IPS-20b (cell line): ENCODE results near the gene TNFAIP6.
"Not testable (repeated sequence)": the region's sequence is repeated elsewhere in the genome, so short reads cannot be mapped to it uniquely, and the experiment has no call there.

ENCODE experiments used
- H3K27ac ChIP-seq: one replicate; pipeline ENCODE4 v1.5.1; 2013; ENCODE audit warnings: low read length
- H3K27me3 ChIP-seq: 2 replicates; pipeline ENCODE4 v1.6.1; 2013; ENCODE audit warnings: mild to moderate bottlenecking, low read length, inconsistent platforms; ENCODE audit not compliant: insufficient read depth
- H3K36me3 ChIP-seq: 2 replicates; pipeline ENCODE4 v1.6.1; 2013; ENCODE audit warnings: low read depth, mild to moderate bottlenecking, inconsistent platforms, low read length, moderate library complexity; ENCODE audit not compliant: insufficient read depth
- H3K4me1 ChIP-seq: 2 replicates; pipeline ENCODE4 v1.6.1; 2013; ENCODE audit warnings: mild to moderate bottlenecking, control low read depth, inconsistent platforms, low read length, moderate library complexity; ENCODE audit not compliant: insufficient read depth
- H3K4me3 ChIP-seq: 2 replicates; pipeline ENCODE4 v1.5.1; 2013; ENCODE audit warnings: mild to moderate bottlenecking, low read length, inconsistent platforms
- H3K9ac ChIP-seq: 2 replicates; pipeline ENCODE4 v1.6.1; 2013; ENCODE audit warnings: low read depth, mild to moderate bottlenecking, inconsistent platforms, low read length, moderate library complexity
- H3K9me3 ChIP-seq: 2 replicates; pipeline ENCODE4 v1.6.1; 2013; ENCODE audit warnings: mild to moderate bottlenecking, low read depth, low read length, inconsistent platforms; ENCODE audit not compliant: insufficient read depth

The TNFAIP6 gene

DNA sequence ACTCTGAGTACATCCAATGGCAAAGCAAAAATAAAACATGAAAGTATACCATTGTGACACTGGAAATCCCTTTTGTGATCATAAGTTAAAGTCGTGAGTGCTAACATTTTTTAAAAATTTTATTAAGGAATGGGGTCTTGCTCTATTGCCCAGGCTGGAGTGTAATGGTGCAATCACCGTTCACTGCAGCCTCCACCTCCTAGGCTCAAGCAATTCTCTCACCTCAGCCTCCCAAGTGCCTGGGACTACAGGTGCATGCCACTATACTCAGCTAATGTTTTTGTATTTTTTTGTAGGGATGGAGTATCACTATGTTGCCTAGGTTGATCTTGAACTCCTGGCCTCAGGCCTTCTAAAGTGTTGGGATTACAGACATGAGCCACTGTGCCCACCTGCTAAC is 14.3 kb upstream of the TNFAIP6 start:
- Histone ChIP-seq H3K36me3 (no peaks in the 10 kb centered on the region), H3K4me1 (peaks cover 13% of the 10 kb centered on the region; the same call in 1 of the 2 replicates), H3K9me3 (no peaks in the 10 kb centered on the region), H3K27ac (no peak overlapping the region), H3K27me3 (no peaks in the 10 kb centered on the region), H3K4me3 (no peak overlapping the region), H3K9ac (no peak overlapping the region)

DNA sequence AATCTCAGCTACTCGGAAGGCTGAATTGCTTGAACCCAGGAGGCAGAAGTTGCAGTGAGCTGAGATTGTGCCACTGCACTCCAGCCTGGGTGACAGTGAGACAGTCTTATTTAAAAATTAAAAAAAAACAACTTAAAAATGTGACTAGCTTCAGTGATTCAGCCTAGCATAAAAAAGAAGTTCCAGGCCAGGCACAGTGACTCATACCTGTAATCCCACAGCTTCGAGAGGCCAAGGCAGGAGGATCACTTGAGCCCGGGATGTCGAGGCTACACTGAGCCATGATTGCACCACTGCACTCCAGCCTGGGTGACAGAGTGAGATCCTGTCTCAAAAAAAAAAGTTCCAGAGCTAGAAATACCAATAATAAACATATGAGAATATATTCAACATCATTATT is 13.2 kb upstream of the TNFAIP6 start:
- H3K27me3 ChIP-seq, result not testable (repeated sequence)

DNA sequence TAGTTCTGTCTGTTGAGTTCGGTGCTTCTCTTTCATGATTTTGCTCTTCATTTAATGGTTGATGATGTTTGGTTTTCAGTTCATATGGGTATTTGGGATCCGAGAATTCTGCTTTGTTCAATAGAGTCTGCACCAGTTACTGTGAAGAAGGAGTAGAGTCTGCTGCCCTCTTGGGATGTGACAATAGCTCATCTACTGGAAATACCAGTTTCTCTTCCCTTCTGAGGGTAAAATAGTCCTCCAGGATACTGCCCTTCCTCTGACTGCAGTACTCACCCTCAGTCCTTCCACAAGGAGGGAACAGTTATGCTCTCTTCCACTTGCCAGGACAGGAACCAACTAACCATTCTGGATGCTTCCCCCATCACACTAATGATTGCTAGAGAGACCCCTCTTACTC is 12.5 kb upstream of the TNFAIP6 start:
- H3K9me3 ChIP-seq, result no peaks in the 10 kb centered on the region
- H3K9ac ChIP-seq, result no peak overlapping the region
- no peak overlapping the region for H3K4me3 ChIP-seq
- H3K4me1 ChIP-seq, result peaks cover 1% of the 10 kb centered on the region; the same call in 1 of the 2 replicates
- no peaks in the 10 kb centered on the region for H3K27me3 ChIP-seq
- no peaks in the 10 kb centered on the region for H3K36me3 ChIP-seq
- no peak overlapping the region for H3K27ac ChIP-seq

More for the DNA sequence above, 13.2 kb upstream of the TNFAIP6 start:
- not testable (repeated sequence) for H3K4me1 ChIP-seq, H3K9me3 ChIP-seq, H3K27ac ChIP-seq, H3K9ac ChIP-seq, H3K36me3 ChIP-seq, H3K4me3 ChIP-seq

DNA sequence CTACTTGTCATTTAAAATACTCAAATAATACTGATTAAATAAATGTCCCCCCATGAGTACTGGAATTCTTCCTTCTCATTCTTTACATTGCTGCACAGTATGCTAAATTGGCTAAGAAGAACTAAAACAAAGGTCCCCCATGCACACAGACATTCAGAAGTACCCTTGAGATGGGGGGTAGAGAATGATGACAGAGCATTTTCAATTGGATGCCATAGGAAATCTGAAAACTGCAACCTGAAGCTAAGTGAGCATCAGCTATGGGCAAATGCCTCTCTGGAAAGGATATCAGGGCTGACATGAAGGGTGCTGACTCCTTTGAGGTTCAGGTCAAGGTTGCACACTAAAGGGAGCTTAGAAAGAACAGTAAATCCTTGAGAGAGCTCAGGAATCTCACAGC is 10.1 kb upstream of the TNFAIP6 start:
- Histone ChIP-seq H3K9me3 (no peaks in the 10 kb centered on the region), H3K36me3 (no peaks in the 10 kb centered on the region), H3K27ac (no peak overlapping the region), H3K9ac (no peak overlapping the region), H3K4me1 (no peaks in the 10 kb centered on the region; the same call in 1 of the 2 replicates), H3K4me3 (no peak overlapping the region), H3K27me3 (no peaks in the 10 kb centered on the region)

DNA sequence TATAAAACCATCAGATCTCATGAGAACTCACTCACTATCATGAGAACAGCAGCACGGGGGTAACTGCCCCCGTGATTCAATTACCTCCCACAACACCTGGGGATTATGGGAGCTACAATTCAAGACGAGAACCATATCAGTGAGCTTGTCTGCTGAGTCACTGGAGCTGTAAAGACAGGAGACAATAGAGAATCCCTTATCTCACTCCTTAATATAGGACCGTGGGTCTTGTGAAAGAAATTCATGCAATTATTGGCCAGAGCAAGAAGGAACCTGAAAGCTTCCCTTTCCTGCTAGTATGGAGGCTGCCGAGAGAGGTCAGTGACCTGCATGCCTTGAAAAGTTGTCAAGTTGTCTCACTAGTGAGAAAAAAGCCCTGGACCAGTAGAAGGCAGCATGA is 9.5 kb upstream of the TNFAIP6 start:
- H3K9ac ChIP-seq, result no peak overlapping the region
- H3K27ac ChIP-seq, result no peak overlapping the region
- no peaks in the 10 kb centered on the region for H3K36me3 ChIP-seq

DNA sequence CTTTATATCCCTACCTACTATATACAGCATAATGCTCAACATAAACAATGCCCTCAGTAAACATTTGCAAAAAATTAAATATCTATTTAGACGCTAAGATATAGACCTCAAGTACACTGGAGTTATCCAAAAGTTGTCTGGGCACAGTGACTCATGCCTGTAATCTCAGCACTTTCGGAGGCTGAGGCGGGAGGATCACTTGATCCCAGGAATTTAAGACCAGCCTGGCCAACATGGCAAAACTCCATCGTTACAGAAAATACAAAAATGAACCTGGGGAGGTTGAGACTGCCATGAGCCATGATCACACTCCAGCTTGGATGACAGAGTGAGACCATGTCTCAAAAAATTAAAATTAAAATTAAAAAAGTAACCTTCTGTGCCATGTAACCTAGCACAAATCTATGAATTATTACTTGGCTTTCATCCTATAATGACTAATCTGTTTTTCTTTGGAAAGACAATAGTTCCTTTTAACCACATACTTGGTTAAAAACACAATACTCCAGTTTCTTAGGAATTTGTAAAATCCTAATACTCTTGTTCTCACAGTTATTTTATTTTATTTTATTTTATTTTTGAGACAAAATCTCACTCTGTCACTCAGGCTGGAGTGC is 6.7 kb upstream of the TNFAIP6 start:
- Histone ChIP-seq H3K9me3 (no peaks in the 10 kb centered on the region), H3K9ac (no peak overlapping the region), H3K4me1 (peaks cover 5% of the 10 kb centered on the region; the same call in 1 of the 2 replicates), H3K4me3 (no peak overlapping the region), H3K27ac (no peak overlapping the region), H3K36me3 (no peaks in the 10 kb centered on the region), H3K27me3 (no peaks in the 10 kb centered on the region)

More for the DNA sequence above, 9.5 kb upstream of the TNFAIP6 start:
- Histone ChIP-seq H3K4me1 (no peaks in the 10 kb centered on the region; the same call in 1 of the 2 replicates), H3K27me3 (no peaks in the 10 kb centered on the region), H3K4me3 (no peak overlapping the region), H3K9me3 (no peaks in the 10 kb centered on the region)

DNA sequence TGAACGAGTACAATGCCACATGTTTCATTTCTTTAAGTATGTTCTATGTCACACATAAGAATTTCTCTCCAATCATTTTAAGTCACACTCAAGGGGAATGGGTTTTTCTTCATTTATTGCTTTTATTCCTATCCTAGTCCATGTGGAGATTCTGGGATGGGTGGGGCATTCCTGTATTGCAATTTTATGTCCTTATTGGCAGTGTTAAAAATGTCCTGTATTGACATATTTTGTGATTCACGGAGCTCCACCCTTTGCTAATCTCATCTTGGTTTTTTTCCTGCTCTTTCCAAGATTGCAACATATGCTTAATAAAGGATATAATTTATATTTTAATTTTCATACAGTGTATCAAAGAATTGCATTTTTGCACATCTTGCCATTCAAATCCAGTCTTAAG is 3.4 kb upstream of the TNFAIP6 start:
- no peak overlapping the region for H3K4me3 ChIP-seq
- H3K9ac ChIP-seq, result no peak overlapping the region
- no peaks in the 10 kb centered on the region for H3K36me3 ChIP-seq
- H3K27me3 ChIP-seq, result no peaks in the 10 kb centered on the region
- H3K4me1 ChIP-seq, result peaks cover 27% of the 10 kb centered on the region; the same call in 1 of the 2 replicates
- no peaks in the 10 kb centered on the region for H3K9me3 ChIP-seq
- no peak overlapping the region for H3K27ac ChIP-seq

DNA sequence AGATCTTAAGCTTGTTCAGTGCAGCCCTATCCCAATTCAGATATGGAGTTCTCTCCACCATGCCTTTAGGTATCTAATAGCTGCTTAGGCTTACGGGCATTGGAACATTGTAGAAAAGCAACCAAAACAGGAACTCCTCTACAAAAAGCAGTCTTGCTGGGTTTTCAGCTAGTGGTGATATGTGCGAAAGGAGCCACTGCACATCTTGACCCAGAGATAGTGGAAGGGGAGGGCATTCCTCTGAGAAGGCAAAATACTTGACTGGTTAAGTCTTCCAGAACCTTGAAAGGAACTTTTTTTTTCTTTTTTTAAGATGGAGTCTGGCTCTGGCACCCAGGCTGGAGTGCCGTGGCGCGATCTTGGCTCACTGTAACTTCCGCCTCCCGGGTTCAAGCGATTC is 2.6 kb upstream of the TNFAIP6 start:
- Histone ChIP-seq H3K4me1 (peaks cover 27% of the 10 kb centered on the region; the same call in 1 of the 2 replicates), H3K36me3 (no peaks in the 10 kb centered on the region), H3K9me3 (no peaks in the 10 kb centered on the region), H3K27ac (no peak overlapping the region), H3K9ac (no peak overlapping the region), H3K4me3 (no peak overlapping the region), H3K27me3 (no peaks in the 10 kb centered on the region)

DNA sequence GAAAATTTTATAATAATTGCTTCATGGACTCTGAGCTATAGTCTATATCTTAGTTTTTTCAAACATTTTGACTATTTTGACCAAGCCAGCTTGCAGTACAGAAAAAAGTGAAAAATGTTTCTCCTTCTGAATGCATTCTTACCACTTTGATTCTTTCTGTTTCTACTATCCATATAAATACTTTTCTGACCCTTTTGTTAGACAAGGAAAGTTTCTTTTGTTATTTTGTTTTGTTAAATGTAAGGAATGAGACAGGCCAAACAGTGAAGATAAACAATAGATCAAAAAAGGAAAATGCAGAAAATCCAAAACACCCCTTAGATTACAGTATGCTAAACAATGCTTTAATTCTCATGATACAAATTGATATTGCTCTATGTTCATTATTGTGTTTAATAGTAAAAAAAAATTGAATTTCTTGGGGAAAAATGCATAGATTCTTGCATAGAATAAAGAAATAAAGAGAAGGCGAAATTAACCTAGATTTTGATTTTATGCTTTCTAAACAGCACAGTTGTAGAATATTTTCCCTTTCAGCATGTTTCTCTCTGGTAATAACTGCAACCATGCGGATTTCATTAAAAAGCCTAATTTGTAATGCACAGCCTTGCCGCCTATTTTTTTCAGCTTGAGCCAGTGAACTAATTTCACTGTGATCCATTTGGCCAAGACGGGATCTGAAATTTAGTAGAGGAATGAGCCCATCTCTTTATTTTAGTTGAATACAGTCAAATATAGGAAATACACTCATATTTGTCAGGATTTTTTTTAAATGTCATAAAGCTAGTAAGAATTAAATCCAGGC is 976 bp downstream of the TNFAIP6 start:
- H3K9ac ChIP-seq, result 0 out of 2 replicates have a peak overlapping the region, but pooled peaks have one; percentile 14
- H3K4me3 ChIP-seq, result no peak overlapping the region; the same call in 1 of the 2 replicates
- H3K9me3 ChIP-seq, result no peaks in the 10 kb centered on the region
- peaks cover 27% of the 10 kb centered on the region; the same call in 1 of the 2 replicates for H3K4me1 ChIP-seq
- no peak overlapping the region for H3K27ac ChIP-seq
- no peaks in the 10 kb centered on the region for H3K36me3 ChIP-seq
- no peaks in the 10 kb centered on the region for H3K27me3 ChIP-seq

DNA sequence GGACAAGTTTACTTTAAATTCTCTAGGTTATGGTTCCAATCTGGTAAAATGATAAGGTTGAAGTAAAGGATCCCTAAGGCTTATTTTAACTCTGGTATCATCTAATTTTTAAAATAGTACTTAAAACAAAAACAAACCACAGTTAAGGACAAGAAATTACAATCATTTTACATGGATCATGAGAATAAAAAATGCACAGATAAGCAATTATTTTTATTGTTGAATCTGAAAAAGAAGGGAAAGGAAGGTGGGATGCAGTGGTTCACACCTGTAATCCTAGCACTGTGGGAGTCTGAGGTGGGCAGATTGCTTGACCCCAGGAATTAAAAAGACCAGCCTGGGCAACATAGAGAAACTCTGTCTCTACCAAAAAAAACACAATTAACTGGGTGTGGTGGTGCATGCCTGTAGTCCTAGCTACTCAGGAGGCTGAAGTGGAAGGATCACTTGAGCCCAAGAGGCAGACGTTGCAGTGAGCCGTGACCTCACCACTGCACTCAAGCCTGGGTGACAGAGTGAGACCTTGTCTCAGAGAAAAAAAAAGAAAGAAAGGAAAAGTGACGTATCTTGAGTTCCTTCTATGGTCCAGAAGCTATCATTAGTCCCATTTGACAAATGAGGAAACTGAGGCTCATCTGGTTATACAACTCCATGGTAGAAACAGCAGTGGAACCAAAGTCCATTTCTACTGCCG is 2.5 kb downstream of the TNFAIP6 start:
- no peak overlapping the region for H3K27ac ChIP-seq
- H3K36me3 ChIP-seq, result no peaks in the 10 kb centered on the region
- no peaks in the 10 kb centered on the region for H3K27me3 ChIP-seq
- no peaks in the 10 kb centered on the region for H3K9me3 ChIP-seq
- H3K9ac ChIP-seq, result no peak overlapping the region
- H3K4me1 ChIP-seq, result peaks cover 27% of the 10 kb centered on the region; the same call in 1 of the 2 replicates
- no peak overlapping the region for H3K4me3 ChIP-seq

DNA sequence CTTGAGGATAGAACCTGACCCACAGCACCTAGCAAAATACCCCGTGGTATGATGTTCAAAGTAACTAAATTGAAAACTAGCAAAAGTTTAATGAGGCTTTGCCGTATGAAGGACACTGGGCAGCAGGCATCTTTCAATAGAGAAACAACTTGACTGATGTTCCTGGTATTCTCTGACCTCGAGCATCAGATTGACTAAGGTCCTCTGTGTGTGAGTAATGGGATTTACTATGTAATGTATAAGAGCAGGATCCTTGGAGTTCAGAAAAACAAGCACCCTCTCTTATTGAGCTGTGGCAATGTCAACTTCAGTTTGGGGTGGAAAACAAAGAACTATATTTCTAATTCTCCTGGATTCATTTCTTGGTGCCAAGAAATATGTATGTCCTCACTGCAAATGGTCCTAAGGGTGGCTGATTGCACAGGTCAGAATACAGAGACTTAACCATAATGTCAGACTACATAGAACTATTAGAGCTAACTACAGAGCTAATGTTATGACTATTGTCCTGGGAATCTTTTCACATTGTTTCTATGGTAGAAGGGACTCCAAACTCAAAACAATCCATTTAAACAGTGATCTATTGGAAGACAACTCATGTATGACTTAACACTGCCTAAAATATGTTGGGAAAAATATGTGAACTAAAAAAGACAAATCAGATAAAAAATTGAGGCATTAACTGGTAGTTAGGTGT is 4.4 kb downstream of the TNFAIP6 start:
- Histone ChIP-seq H3K36me3 (no peaks in the 10 kb centered on the region), H3K27me3 (no peaks in the 10 kb centered on the region)

More for the DNA sequence above, 4.4 kb downstream of the TNFAIP6 start:
- H3K9me3 ChIP-seq, result no peaks in the 10 kb centered on the region
- H3K27ac ChIP-seq, result no peak overlapping the region
- H3K4me3 ChIP-seq, result no peak overlapping the region
- H3K9ac ChIP-seq, result no peak overlapping the region
- H3K4me1 ChIP-seq, result peaks cover 16% of the 10 kb centered on the region; the same call in 1 of the 2 replicates
